Measurements from ENCODE around the gene MPHOSPH9. TPM values are rescaled to one million over a fixed set of nuclear protein-coding genes. Genes with fewer than 3 reads are reported as not detected.
A peak's percentile ranks its signal among the peaks of the same experiment; 100 is the strongest.

MPHOSPH9 gene
- total RNA-seq, 2 donors from 2014 or later: 68.4 to 85.3 TPM

DNA sequence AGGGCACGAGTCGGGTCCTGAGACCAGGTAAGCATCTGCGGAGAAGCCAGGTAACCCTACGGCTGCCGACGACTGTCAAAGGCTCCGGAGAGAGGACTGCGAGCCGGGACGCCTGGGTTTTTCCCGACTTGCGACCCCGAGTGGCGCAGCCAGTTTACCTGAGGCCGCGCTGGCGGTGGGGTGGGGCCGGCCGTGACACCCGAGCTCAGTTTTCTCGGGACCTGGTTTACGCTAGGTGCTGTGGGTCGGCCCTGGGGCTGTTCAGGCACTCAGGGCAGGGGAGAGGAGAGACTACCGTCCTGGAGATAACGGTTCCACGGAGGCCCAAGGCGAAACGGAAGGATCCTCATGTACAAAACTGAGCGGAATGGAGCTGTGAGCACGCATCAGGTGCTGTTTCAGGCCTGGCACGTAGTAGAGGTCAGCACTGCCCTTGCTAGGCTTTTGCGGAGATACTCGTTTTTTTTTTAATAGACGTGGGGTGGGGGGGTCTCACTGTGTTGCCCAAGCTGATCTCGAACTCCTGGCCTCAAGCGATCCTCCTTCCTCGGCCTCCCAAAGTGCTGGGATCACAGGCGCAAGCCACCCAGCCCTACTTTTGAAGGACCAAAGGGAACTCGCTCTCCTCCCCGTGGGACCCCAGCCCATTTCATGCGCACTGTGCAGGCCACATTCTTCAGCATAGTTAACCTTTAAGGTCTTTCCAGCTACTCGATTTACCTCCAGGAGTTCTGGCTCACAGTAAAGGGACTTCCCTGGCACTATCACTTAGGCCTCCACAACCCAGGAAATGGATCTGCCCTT is 766 bp upstream of the MPHOSPH9 start:
- peaks cover 7% of the 10 kb centered on the region for H3K4me1 Mint-ChIP-seq
- Histone ChIP-seq H3K27me3 (ENCODE audit: control insufficient read depth, insufficient read depth, low read length, poor library complexity, severe bottlenecking) (no peaks in the 10 kb centered on the region), H3K4me3 (ENCODE audit: low read length) (peak overlapping the region; percentile 97), H3K4me1 (ENCODE audit: control insufficient read depth, insufficient read depth, low read length) (no peaks in the 10 kb centered on the region), H3K9me3 (ENCODE audit: control insufficient read depth, low read length) (no peaks in the 10 kb centered on the region), H3K27ac (ENCODE audit: low read depth, low read length) (no peak overlapping the region), H3K9ac (ENCODE audit: extremely low read depth, low read length, poor library complexity, severe bottlenecking) (peak overlapping the region; percentile 32), H3K36me3 (ENCODE audit: control insufficient read depth, insufficient read depth, low read length) (peaks cover 16% of the 10 kb centered on the region)
- no peaks in the 10 kb centered on the region for H3K27me3 Mint-ChIP-seq (ENCODE audit: insufficient read depth)
- no peak for DNase-seq
- TF ChIP-seq, protein P1, sequence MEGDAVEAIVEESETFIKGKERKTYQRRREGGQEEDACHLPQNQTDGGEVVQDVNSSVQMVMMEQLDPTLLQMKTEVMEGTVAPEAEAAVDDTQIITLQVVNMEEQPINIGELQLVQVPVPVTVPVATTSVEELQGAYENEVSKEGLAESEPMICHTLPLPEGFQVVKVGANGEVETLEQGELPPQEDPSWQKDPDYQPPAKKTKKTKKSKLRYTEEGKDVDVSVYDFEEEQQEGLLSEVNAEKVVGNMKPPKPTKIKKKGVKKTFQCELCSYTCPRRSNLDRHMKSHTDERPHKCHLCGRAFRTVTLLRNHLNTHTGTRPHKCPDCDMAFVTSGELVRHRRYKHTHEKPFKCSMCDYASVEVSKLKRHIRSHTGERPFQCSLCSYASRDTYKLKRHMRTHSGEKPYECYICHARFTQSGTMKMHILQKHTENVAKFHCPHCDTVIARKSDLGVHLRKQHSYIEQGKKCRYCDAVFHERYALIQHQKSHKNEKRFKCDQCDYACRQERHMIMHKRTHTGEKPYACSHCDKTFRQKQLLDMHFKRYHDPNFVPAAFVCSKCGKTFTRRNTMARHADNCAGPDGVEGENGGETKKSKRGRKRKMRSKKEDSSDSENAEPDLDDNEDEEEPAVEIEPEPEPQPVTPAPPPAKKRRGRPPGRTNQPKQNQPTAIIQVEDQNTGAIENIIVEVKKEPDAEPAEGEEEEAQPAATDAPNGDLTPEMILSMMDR (conservative IDR thresholded peaks at IDR 0.05): no peak
- peak overlapping the region; percentile 94 for H3K27ac Mint-ChIP-seq
- peaks cover 13% of the 10 kb centered on the region for H3K36me3 Mint-ChIP-seq (ENCODE audit: low read depth)
- peak overlapping the region; percentile 97 for H3K4me3 Mint-ChIP-seq
- no peaks in the 10 kb centered on the region for H3K9me3 Mint-ChIP-seq
- 15% methylated on average over 32 to 42 of the region's 42 CpGs for WGBS, 2 experiments (ENCODE audit: insufficient coverage in 1 of 2, insufficient read length in 1 of 2)

DNA sequence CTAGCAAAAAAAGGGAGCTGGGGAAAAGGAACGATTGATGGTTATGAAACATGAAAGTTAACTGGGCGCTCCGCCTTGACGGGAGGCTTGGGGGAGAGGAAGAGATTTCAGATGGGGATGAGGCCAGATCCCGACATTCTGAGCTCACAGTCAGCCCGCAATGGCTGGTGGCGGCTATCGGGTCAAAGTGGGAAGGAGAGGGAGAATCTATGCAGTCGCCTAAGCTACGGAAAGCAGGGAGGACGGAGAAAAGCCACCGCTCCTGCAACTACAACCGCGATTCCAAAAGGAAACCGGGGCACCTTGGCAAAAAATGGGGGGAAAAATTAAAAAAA is 502 bp downstream of the MPHOSPH9 start:
- 0% methylated on average over 8 to 15 of the region's 15 CpGs for WGBS, 2 experiments (ENCODE audit: insufficient coverage in 1 of 2, insufficient read length in 1 of 2)
- peak overlapping the region; percentile 97 for H3K4me3 Mint-ChIP-seq
- TF ChIP-seq, protein P1 (conservative IDR thresholded peaks at IDR 0.05): no peak
- no peak for DNase-seq
- no peaks in the 10 kb centered on the region for H3K4me1 ChIP-seq (ENCODE audit: control insufficient read depth, insufficient read depth, low read length)
- H3K36me3 Mint-ChIP-seq (ENCODE audit: low read depth): peaks cover 17% of the 10 kb centered on the region
- H3K9me3 ChIP-seq (ENCODE audit: control insufficient read depth, low read length): no peaks in the 10 kb centered on the region
- H3K4me3 ChIP-seq (ENCODE audit: low read length): peak overlapping the region; percentile 97
- peaks cover 7% of the 10 kb centered on the region for H3K4me1 Mint-ChIP-seq
- H3K27ac ChIP-seq (ENCODE audit: low read depth, low read length): peak overlapping the region; percentile 63
- peak overlapping the region; percentile 94 for H3K27ac Mint-ChIP-seq
- peaks cover 14% of the 10 kb centered on the region for H3K36me3 ChIP-seq (ENCODE audit: control insufficient read depth, insufficient read depth, low read length)
- no peaks in the 10 kb centered on the region for H3K27me3 ChIP-seq (ENCODE audit: control insufficient read depth, insufficient read depth, low read length, poor library complexity, severe bottlenecking)
- no peaks in the 10 kb centered on the region for H3K9me3 Mint-ChIP-seq
- H3K9ac ChIP-seq (ENCODE audit: extremely low read depth, low read length, poor library complexity, severe bottlenecking): peak overlapping the region; percentile 86
- H3K27me3 Mint-ChIP-seq (ENCODE audit: insufficient read depth): no peaks in the 10 kb centered on the region

DNA sequence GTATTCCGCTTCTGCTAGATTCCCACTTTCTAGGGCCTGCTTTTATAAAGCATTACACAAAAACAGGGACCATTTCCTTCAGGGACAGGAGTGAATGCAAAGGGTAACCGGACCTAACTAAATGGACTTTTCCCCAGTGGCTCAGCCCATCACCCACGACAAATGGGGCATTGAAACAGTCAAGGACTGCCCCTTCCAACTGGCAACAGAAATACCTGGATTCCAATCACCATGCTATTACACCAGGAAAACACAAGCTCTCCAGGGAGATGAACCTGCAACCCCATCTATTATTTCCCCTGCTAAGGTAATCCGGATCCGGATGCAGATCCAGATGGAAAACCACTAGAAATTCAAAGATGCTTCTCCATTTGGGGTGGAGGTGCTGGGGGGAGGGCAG is 1.0 kb downstream of the MPHOSPH9 start:
- Mint-ChIP-seq H3K36me3 (ENCODE audit: low read depth) (peaks cover 19% of the 10 kb centered on the region), H3K4me1 (peaks cover 7% of the 10 kb centered on the region), H3K4me3 (peak overlapping the region; percentile 97), H3K9me3 (no peaks in the 10 kb centered on the region), H3K27ac (peak overlapping the region; percentile 94), H3K27me3 (ENCODE audit: insufficient read depth) (no peaks in the 10 kb centered on the region)
- WGBS, 2 experiments (ENCODE audit: insufficient coverage in 1 of 2, insufficient read length in 1 of 2): 29% methylated on average over 2 to 5 of the region's 5 CpGs
- H3K4me1 ChIP-seq (ENCODE audit: control insufficient read depth, insufficient read depth, low read length): no peaks in the 10 kb centered on the region
- TF ChIP-seq, protein P1 (conservative IDR thresholded peaks at IDR 0.05): no peak
- H3K9ac ChIP-seq (ENCODE audit: extremely low read depth, low read length, poor library complexity, severe bottlenecking): peak overlapping the region; percentile 86
- H3K27me3 ChIP-seq (ENCODE audit: control insufficient read depth, insufficient read depth, low read length, poor library complexity, severe bottlenecking): no peaks in the 10 kb centered on the region
- DNase-seq: peak; percentile 57
- H3K9me3 ChIP-seq (ENCODE audit: control insufficient read depth, low read length): no peaks in the 10 kb centered on the region
- H3K27ac ChIP-seq (ENCODE audit: low read depth, low read length): no peak overlapping the region
- peak overlapping the region; percentile 97 for H3K4me3 ChIP-seq (ENCODE audit: low read length)
- H3K36me3 ChIP-seq (ENCODE audit: control insufficient read depth, insufficient read depth, low read length): peaks cover 13% of the 10 kb centered on the region

All from endodermal cell (in vitro differentiated cells).